ENCODE measurements around the gene BTBD6. TPM values are rescaled to one million over a fixed set of nuclear protein-coding genes. Genes with fewer than 3 reads are reported as not detected.
"Not testable (repeated sequence)": the region's sequence is repeated elsewhere in the genome, so short reads cannot be mapped to it uniquely, and the experiment has no call there.

The BTBD6 gene
- polyA plus RNA-seq, 10 donors = 29.6 to 45.7 (median 37.9) TPM

- no peak for DNase-seq
Measured at GRCh38 chr14:105267820-105268548, 19.7 kb downstream of the BTBD6 start.

- DNase-seq = no peak
Measured at GRCh38 chr14:105268736-105269354, 20.5 kb downstream of the BTBD6 start.

DNA sequence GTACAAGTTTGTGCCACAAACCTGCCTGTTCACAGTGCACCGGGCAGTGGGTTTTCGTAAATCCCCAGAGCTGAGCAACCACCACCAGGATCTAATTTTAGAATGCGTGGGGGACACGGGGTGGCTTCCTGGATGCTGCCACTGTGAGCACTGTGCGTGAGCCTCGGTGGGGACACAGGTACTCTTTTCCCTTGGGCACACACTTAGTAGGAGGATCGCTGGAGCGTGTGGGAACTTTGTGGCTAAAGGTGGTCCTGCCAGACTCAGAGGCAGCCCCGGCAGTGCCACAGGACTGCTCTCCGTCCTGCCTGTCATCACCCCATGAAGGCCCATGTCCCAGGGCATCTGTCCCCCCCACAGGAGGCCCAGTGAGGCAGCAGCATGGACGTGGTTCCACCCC, 21.1 kb downstream of the BTBD6 start:
- no peak for DNase-seq

DNA sequence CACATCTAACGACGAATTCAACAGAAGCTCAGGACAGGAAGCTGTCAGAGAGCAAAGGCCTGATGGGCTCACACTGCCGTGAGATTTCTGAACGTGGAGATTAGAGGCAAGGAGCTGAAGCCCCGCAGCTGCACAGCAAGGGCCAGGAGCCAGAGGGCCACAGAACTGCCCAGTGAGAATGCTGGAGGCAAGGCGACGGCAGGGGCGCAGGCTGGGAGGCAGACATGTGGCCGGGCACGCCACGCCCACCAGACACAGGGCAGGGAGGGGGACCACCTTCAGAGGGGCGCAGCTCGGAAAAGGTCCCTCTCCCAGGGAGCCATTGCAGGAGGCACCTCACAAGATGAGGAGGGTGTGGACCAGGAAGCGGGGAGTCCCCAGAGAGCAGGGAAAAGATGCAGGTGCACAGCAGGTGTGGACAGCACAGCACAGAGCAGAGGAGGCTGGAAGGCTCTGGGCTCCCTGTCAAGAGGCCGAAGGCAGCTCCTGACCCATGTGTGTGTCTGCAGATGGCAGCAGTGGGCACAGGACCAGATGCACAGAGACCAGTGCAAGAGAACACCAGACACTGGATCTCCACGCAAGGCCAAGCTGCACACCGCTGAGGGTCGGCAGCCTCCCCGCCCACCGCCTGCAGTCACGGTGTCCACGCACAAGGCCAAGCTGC, 23.0 kb downstream of the BTBD6 start:
- DNase-seq = no peak

DNA sequence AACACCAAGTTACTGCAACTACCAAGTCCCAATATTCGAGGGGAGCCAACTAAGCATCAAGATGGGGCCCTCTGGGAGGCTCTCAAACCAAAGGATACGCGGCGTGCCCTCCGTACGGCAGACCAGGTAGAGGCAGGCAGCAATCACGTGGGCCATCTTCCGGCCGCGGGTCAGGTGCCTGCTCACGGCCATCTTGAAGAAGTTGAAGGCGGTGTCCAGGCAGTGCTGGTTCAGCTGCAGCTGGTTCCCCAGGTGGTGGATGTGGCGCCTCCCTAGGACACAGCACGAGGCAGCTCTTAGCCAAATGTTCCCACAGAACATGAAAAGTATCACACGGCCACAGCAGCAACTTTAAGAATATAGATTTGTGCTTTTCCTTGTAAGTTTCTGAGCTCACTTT, 24.3 kb downstream of the BTBD6 start:
- DNase-seq = no peak

GRCh38 chr14:105273062-105273461, 24.7 kb downstream of the BTBD6 start:
- DNase-seq = no peak

- no peak for DNase-seq
Measured at GRCh38 chr14:105274637-105275036, 26.3 kb downstream of the BTBD6 start.

DNA sequence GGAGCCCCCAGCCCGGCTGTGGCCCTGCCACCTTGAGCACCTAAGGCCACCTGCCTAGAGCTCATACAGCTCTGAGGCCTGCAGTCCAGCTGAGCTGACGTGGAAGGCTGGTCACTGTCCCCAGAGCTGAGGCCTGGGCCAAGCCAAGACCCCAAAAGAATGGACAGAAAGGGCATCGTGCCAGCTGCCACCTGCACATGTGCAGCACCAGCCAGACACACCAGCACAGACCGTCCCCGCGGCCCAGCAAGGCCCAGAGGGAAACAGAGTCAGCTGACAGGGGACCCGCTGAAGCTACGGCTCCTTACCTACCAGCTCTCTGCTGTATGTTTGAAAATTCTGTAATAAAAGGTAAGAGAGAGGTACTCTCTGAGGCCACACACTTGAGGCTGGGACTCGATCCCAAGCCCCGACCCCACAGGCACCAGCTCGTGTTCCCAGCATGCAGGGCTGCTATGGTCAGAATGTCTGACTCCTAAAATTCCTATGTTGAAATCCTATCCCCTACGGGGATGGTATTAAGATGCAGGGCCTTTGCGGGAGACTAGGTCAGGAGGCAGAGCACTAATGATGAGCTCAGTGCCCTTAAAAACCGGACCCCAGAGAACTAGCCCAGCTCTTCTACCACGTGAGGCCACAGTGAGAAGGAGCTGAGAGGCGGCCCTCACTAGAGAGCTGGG, 27.1 kb downstream of the BTBD6 start:
- DNase-seq = peak; percentile 36 to 70 (median 41)

DNA sequence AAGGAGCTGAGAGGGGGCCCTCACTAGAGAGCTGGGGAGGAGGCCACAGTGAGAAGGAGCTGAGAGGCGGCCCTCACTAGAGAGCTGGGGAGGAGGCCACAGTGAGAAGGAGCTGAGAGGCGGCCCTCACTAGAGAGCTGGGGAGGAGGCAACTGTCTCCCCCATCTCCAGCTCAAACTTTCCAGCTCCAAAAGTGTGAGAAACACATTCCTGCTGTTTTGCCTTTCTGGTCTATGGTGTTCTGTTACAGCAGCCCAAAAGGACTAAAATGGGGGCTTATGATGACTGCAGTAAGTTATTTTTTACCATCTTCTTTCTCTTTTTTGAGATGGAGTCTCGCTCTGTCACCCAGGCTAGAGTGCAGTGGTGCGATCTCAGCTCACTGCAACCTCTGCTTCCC, 29.1 kb downstream of the BTBD6 start:
- peak in 1 of 3 donors; percentile 66 for DNase-seq

DNA sequence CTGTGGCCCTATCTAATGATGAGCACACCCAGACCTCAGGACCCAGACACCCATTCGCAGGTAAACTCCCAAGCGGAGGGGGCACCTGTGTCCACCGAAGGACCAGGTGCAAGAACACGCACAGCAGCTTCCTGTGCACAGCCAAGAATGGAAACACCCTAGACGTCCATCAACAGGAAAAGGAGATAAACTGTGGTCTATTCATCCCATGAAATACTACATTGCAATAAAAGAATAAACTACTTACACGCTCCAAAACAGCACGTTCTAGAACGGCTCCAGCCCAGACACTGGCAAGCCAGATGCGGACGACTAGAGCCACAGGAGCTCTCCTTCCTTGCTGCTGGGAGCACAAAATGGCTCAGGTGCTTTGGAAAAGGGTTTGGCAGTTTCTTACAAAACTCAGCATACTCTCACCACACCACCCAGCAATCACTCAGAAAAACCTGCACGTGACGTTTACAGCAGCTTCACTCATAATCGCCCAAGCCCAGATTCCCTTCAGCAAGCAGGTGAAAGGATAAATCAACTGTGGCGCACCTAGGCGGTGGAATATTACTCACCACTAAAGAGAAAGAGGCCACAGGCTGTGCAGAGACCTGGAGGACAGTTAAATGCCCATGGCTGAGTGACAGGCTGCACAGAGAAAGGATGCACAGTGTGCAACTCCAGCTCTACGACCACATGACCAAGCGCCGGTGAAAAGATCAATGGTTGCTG, 31.5 kb downstream of the BTBD6 start:
- DNase-seq = no peak

GRCh38 chr14:105280525-105280924, 32.2 kb downstream of the BTBD6 start:
- DNase-seq = no peak

DNA sequence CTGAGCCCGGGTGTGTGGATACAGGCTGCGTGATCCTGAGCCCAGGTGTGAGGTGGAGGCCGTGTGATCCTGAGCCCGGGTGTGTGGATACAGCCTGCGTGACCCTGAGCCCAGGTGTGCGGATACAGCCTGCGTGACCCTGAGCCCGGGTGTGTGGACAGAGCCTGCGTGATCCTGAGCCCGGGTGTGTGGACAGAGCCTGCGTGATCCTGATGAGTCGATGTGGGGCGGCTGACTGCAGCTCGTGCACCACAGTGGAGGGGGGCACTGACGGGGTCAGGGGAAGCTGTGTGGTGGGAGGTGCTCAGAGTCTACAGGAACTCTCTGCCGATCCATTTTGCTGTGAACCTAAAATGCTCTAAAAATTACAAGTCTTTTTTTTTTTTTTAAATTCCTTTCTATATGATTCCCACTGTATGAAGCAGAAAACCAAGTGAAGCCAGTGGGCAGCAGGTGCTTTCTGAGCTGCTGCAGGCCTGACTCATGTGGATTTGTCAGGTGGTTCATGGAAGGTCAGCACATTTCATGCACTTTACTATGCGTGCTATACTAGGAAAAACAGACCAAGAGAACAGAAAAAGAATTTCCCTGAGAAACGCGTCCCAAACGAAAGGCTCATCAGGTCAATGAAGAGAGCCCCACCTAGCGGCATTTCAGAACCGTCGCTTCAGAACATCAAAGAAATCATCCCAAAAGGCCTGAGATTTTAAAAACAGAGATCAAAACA, 33.2 kb downstream of the BTBD6 start:
- peak; percentile 63 to 80 (median 67) for DNase-seq

- DNase-seq = no peak
Measured at GRCh38 chr14:105282098-105282725, 33.9 kb downstream of the BTBD6 start.

DNA sequence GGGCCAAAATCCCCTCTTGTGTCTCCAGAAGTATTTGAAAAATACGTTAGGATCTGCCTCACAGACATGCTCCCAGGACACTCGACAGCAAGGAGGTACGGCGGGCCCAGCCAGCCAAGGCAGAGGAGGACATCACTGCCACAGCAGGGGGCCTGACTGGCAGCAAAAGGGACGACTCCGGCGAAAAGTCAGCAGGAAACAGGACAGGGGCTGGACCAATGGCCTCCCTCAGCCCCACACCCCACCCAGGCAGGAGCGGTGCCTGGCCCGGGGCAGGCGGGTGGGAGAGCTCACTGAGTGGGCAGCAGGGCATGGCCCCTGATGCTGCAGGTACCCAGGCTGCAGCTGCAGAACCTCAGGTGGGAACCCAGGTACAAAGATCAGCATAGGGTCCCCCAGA, 34.7 kb downstream of the BTBD6 start:
- no peak for DNase-seq

GRCh38 chr14:105283899-105284298, 35.6 kb downstream of the BTBD6 start:
- no peak for DNase-seq

- no peak for DNase-seq
Measured at GRCh38 chr14:105285174-105285573, 36.8 kb downstream of the BTBD6 start.

- no peak for DNase-seq
Measured at GRCh38 chr14:105286759-105287144, 38.4 kb downstream of the BTBD6 start.

DNA sequence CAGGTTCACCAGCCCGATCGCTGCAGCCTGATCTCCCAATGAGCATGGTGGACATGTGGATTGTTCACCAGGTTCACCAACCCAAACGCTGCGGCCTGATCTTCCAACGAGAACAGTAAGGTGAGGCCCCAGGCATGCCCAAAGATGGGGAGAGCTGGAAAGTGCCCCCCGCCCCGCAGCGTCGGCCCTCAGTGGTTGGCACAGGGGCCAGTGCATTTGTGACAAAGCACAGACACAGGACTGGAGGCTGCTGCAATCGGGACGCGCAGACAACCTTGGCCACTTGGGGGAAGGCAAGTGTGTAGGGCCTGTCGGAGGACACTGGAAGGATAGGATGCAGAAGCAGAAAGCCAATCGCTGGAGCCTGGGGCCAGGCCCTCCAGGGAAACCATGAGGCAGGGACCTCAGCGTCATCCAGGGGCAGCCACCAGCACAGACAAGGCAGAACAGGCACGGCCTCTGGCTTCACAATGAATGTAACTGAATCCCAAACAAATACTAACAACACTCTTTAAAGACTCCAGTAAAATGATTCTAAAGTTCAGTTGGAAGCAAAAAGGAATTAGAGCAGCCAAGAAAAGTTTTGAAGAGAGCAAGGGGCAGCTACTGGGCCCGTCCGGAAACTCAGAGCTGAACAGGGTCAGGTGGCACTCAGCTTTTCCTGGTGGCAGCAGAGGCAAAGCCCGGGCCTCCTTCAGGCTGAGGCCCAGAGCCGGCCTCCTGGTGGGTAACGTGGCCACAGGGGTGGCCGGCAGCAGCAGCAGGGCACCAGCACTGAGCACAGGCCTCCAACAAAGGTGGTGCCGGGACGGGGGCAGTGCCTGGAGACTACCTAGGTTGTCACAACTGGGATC, 39.1 kb downstream of the BTBD6 start:
- DNase-seq = no peak

DNA sequence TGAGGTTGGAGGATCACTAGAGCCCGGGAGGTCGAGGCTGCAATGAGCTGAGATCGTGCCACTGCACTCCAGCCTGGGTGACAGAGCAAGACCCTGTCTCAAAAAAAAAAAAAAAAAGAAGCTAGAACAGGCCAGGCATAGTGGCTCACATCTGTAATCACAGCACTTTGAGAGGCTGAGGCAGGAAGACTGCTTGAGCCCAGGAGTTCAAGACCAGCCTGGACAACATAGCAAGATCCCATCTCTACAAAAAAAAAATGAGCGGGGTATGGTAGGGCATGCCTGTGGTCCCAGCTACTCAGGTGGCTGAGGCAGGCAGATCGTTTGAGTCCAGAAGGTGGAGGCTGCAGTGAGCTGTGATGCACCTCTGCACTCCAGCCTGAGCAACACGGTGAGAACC, 40.6 kb downstream of the BTBD6 start:
- not testable (repeated sequence) for DNase-seq

All from muscle of back (tissue), 11 donors.